Chondrocyte (in vitro differentiated cells): Measurements from ENCODE around the gene FERD3L. TPM values are rescaled to one million over a fixed set of nuclear protein-coding genes. Genes with fewer than 3 reads are reported as not detected.

Experiments
- DNase-seq: peaks from one replicate; pipeline ENCODE4 v3.0.0; 2021; ENCODE audit warnings: mixed read lengths, low spot score
- H3K27ac Mint-ChIP-seq: one replicate; pipeline ENCODE4 v1.8.0; 2021; ENCODE audit warnings: mild to moderate bottlenecking, moderate library complexity, mixed read lengths; ENCODE audit not compliant: unreplicated experiment
- H3K27me3 Mint-ChIP-seq: 2 replicates; pipeline ENCODE4 v1.8.0; 2021; ENCODE audit warnings: low read depth, mixed read lengths
- H3K36me3 Mint-ChIP-seq: 2 replicates; pipeline ENCODE4 v1.8.0; 2021; ENCODE audit warnings: low read depth, mixed read lengths
- H3K4me1 Mint-ChIP-seq: 2 replicates; pipeline ENCODE4 v1.8.0; 2021; ENCODE audit warnings: low read depth, mild to moderate bottlenecking, mixed read lengths
- H3K4me3 Mint-ChIP-seq: one replicate; pipeline ENCODE4 v1.8.0; 2021; ENCODE audit warnings: mild to moderate bottlenecking, moderate library complexity, mixed read lengths; ENCODE audit not compliant: unreplicated experiment
- H3K9me3 Mint-ChIP-seq: 2 replicates; pipeline ENCODE4 v1.8.0; 2021; ENCODE audit warnings: low read depth, mixed read lengths
- CTCF ChIP-seq: fragments of 200-600 bp; sonication (generic); IDR thresholded peaks from 2 replicates; pipeline ENCODE4 v1.5.0; 2021; ENCODE audit warnings: antibody characterized with exemption, mild to moderate bottlenecking, moderate library complexity
- total RNA-seq: library from RNA; stranded (reverse); gene quantifications from 3 replicates; pipeline ENCODE4 v1.2.1, GENCODE V29; 2021

Gene FERD3L
- total RNA-seq, 1 donor from 2014 or later, result not detected

DNA sequence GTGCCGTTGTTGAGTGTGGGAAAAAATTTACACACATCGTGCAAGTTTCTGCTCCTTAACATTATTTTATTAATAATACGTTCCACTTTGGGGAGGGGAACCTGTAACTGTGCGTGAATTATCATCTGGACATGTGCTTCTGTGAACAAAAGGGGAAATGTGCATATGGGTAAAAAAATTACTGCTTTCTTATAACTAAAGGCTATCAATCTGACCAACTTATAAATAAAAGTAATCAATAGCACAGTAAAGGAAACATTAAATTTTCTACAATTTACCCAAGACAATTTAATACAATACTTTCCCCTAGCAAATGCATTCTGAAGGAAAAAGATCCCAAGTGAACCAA lies 32.2 kb downstream of the FERD3L start:
- no peaks in the 10 kb centered on the region for H3K36me3 Mint-ChIP-seq
- peak overlapping the region; percentile 88 for H3K4me3 Mint-ChIP-seq
- peak overlapping the region; percentile 96 for H3K27ac Mint-ChIP-seq
- peaks cover 75% of the 10 kb centered on the region for H3K4me1 Mint-ChIP-seq
- TF ChIP-seq CTCF, result no peak
- H3K27me3 Mint-ChIP-seq, result no peaks in the 10 kb centered on the region
- no peaks in the 10 kb centered on the region for H3K9me3 Mint-ChIP-seq
- DNase-seq, result no peak

DNA sequence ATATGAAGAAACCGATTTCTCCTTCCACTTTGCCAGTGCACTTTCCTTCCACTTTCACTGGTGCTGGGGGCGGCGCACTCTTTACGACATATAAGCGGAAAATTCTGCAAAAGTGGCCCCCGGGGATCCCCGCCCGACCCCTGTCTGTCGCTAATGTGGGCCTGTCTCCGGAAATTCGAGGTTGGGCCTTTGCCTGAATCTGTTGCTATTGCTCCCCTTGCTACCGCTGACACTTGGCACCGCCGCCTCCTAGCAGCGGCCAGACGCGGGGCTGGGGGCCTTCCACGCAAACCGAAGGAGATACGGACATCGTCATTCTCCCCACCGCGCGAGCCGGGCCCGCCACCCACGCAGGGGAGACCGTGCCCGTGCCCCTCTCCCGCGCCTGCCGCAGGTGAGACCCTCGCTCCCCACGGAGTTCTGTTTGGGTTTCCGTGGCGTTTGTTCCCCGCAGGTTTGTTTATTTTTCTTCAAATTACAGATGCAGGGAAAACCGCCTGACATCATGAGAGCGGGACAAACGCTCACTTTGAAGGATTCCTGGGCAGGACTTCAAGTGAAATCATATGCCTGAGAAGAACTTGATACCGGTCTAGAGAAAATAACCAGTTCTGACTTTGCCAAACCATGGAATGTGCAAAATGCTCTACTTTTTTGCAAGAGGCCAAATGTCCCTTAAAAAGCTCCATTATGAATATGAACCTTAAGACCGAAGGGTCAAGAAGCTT lies 32.8 kb downstream of the FERD3L start:
- H3K4me1 Mint-ChIP-seq, result peaks cover 79% of the 10 kb centered on the region

DNA sequence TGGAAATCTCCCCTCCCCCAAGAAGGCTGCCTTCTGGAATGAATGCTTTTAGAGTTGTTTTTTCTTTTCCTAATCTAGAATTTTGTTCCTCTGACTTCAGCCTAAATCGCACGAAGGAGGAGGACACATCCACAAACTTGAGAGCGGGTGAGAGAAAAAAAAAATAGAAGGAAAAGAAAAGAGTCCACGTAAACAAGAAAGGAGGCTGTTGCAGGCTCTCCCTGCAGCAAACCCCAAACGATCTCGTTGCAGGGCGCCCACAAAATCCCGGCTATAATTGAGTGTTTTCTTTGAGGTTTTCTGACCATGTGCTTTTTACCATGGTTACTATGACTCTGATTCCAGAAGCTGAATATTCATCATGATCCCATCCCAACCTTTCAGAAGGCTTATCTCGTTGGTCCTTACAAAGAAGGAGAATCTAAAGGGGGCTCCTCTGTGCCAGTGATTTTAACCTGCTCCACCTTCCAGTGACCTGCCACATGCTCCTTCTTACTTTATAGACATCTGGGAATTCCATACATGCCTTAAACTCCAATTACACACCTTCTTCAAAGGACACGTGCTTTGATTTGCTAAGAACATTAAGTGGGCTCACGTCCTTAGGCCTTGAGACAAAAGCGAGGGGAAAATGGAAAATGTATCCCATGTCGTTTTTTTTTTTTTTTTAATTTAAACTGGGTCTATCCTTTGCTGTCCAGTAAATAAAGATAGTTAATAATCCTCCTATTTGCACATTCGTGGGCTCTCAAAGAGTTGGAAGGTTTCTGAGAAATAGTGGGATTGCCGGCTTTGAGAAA lies 33.5 kb downstream of the FERD3L start:
- Mint-ChIP-seq H3K36me3 (no peaks in the 10 kb centered on the region), H3K27me3 (no peaks in the 10 kb centered on the region), H3K9me3 (no peaks in the 10 kb centered on the region), H3K4me1 (peaks cover 79% of the 10 kb centered on the region), H3K27ac (peak overlapping the region; percentile 96), H3K4me3 (peak overlapping the region; percentile 88)
- no peak for TF ChIP-seq CTCF
- DNase-seq, result no peak

More for the DNA sequence above, 32.8 kb downstream of the FERD3L start:
- Mint-ChIP-seq H3K27me3 (no peaks in the 10 kb centered on the region), H3K4me3 (peak overlapping the region; percentile 88), H3K27ac (peak overlapping the region; percentile 96), H3K9me3 (no peaks in the 10 kb centered on the region), H3K36me3 (no peaks in the 10 kb centered on the region)
- peak; percentile 70 for DNase-seq
- TF ChIP-seq CTCF, result no peak

- Mint-ChIP-seq H3K27ac (peak overlapping the region; percentile 96), H3K27me3 (no peaks in the 10 kb centered on the region), H3K4me1 (peaks cover 85% of the 10 kb centered on the region), H3K36me3 (no peaks in the 10 kb centered on the region), H3K4me3 (peak overlapping the region; percentile 88), H3K9me3 (no peaks in the 10 kb centered on the region)
- DNase-seq, result peak; percentile 25
- no peak for TF ChIP-seq CTCF
These were observed 34.4 kb downstream of the FERD3L start for GRCh38 chr7:19110776-19111175.

DNA sequence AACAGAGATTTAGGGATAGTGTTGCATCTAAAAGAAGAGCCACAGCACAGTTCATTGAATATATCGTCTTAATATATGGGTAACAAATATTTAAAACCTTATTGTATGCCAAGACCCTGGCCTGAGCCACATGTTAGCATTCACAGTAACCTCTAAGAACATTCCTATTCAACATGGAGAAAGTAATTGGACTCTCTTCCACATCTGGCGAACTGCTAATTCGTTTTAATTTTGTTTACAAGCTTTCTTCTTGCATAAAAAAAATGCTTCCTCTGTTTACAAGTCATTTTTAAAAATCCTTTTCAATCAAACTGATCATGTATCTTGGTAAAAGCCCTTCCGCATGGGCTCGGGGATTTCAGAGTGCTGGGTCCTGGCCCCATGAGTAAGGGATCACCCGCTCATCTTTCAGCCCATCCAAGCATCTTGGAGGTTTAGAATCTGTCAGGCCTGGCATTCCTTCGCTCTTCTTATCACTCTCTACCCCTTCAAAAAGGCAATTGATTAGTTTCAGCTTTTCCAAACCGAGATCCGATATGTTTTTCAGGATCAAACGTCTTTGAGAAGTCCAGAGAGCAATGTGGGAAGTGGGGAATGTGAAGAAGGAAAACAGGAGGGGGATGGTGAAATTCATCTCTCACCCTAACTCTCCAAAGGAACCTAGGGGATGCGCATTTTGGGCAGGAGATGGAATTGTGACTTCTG lies 35.0 kb downstream of the FERD3L start:
- H3K27ac Mint-ChIP-seq, result peak overlapping the region; percentile 96
- H3K4me1 Mint-ChIP-seq, result peaks cover 84% of the 10 kb centered on the region
- no peak overlapping the region for H3K4me3 Mint-ChIP-seq
- H3K27me3 Mint-ChIP-seq, result no peaks in the 10 kb centered on the region
- H3K9me3 Mint-ChIP-seq, result no peaks in the 10 kb centered on the region
- no peak for TF ChIP-seq CTCF
- H3K36me3 Mint-ChIP-seq, result no peaks in the 10 kb centered on the region
- no peak for DNase-seq
